MM.1S (cell line): ENCODE data around the gene MBLAC2.

Source experiments
- DNase-seq: peaks from one replicate; pipeline ENCODE4 v3.0.0-alpha.2; 2015
- H2AFZ ChIP-seq: fragments of 300-600 bp; sonication (generic); 2 replicates; pipeline ENCODE4 v1.6.0; 2016; ENCODE audit warnings: antibody characterized with exemption, low read length
- H3F3A ChIP-seq: fragments of 300-600 bp; sonication (generic); 2 replicates; pipeline ENCODE4 v1.6.1; 2016; ENCODE audit warnings: mild to moderate bottlenecking, antibody characterized with exemption, low read length, moderate library complexity, mixed read lengths; ENCODE audit not compliant: insufficient read depth
- H3K27ac ChIP-seq: fragments of 300-600 bp; sonication (generic); 2 replicates; pipeline ENCODE4 v1.5.1; 2016; ENCODE audit warnings: mild to moderate bottlenecking, low read length
- H3K27me3 ChIP-seq: fragments of 300-600 bp; sonication (generic); replicated peaks from 2 replicates; pipeline ENCODE4 v1.6.0; 2016; ENCODE audit warnings: low read length; ENCODE audit not compliant: insufficient read depth
- H3K36me3 ChIP-seq: fragments of 300-600 bp; sonication (generic); replicated peaks from 2 replicates; pipeline ENCODE4 v1.6.1; 2016; ENCODE audit warnings: mild to moderate bottlenecking, low read length, mixed read lengths; ENCODE audit not compliant: insufficient read depth
- H3K4me1 ChIP-seq: fragments of 300-600 bp; sonication (generic); 2 replicates; pipeline ENCODE4 v1.6.1; 2016; ENCODE audit warnings: low read length, mixed read lengths
- H3K4me2 ChIP-seq: fragments of 300-600 bp; sonication (generic); 2 replicates; pipeline ENCODE4 v1.6.0; 2016; ENCODE audit warnings: low read depth, low read length
- H3K4me3 ChIP-seq: fragments of 300-600 bp; sonication (generic); 2 replicates; pipeline ENCODE4 v1.5.1; 2016; ENCODE audit warnings: low read length, mixed read lengths
- H3K79me2 ChIP-seq: fragments of 300-600 bp; sonication (generic); 2 replicates; pipeline ENCODE4 v1.6.1; 2016; ENCODE audit warnings: mixed run types, low read length, mixed read lengths
- H3K9ac ChIP-seq: fragments of 300-600 bp; sonication (generic); 2 replicates; pipeline ENCODE4 v1.6.1; 2016; ENCODE audit warnings: low read length, mixed read lengths
- H3K9me2 ChIP-seq: fragments of 300-600 bp; sonication (generic); replicated peaks from 2 replicates; pipeline ENCODE4 v1.6.1; 2016; ENCODE audit warnings: mild to moderate bottlenecking, low read length, mixed read lengths; ENCODE audit not compliant: insufficient read depth
- H3K9me3 ChIP-seq: fragments of 300-600 bp; sonication (generic); replicated peaks from 2 replicates; pipeline ENCODE4 v1.6.1; 2016; ENCODE audit warnings: mild to moderate bottlenecking, low read length, mixed read lengths; ENCODE audit not compliant: insufficient read depth
- H4K20me1 ChIP-seq: fragments of 300-600 bp; sonication (generic); 2 replicates; pipeline ENCODE4 v1.6.1; 2016; ENCODE audit warnings: mild to moderate bottlenecking, low read length, moderate library complexity, mixed read lengths; ENCODE audit not compliant: insufficient read depth
- EZH2 ChIP-seq: fragments of 300-600 bp; sonication (generic); optimal IDR thresholded peaks from 2 replicates; pipeline ENCODE3; 2017; ENCODE audit warnings: low read depth, mild to moderate bottlenecking, antibody characterized with exemption, low read length, mixed read lengths
- EZH2phosphoT487 ChIP-seq: fragments of 300-600 bp; sonication (generic); IDR thresholded peaks from 2 replicates; pipeline ENCODE4 v1.6.1; 2018; ENCODE audit warnings: antibody characterized with exemption, low read length
- TF ChIP-seq, protein P1 (sequence below): fragments of 300-600 bp; sonication (generic); IDR thresholded peaks from 2 replicates; pipeline ENCODE4 v1.5.1; 2016; ENCODE audit warnings: antibody characterized with exemption, low read length, mixed read lengths

MBLAC2 gene

DNA sequence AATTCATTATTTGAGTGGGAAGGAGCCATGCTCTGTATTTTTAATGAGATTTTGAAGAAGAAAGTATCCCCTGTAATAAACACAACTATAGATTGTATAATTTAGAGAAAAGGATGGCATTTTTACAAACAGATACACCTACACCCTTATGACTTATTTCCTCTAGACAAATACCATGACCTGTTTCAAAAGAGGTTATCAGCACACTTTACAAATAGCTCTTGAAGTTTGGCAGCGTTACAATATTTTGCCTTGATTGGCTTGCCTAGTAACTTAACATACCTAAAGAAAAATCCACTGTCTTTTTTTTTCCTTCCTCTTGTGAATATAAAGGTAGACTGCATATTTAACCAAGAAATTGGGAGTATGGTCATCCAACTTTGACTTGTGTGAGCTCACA, 36.5 kb downstream of the MBLAC2 start:
- H3K79me2 ChIP-seq = no peaks in the 10 kb centered on the region
- no peaks in the 10 kb centered on the region for H3K9me3 ChIP-seq
- H3K36me3 ChIP-seq = no peaks in the 10 kb centered on the region
- TF ChIP-seq EZH2 (no peak), EZH2phosphoT487 (no peak)
- TF ChIP-seq, protein P1, sequence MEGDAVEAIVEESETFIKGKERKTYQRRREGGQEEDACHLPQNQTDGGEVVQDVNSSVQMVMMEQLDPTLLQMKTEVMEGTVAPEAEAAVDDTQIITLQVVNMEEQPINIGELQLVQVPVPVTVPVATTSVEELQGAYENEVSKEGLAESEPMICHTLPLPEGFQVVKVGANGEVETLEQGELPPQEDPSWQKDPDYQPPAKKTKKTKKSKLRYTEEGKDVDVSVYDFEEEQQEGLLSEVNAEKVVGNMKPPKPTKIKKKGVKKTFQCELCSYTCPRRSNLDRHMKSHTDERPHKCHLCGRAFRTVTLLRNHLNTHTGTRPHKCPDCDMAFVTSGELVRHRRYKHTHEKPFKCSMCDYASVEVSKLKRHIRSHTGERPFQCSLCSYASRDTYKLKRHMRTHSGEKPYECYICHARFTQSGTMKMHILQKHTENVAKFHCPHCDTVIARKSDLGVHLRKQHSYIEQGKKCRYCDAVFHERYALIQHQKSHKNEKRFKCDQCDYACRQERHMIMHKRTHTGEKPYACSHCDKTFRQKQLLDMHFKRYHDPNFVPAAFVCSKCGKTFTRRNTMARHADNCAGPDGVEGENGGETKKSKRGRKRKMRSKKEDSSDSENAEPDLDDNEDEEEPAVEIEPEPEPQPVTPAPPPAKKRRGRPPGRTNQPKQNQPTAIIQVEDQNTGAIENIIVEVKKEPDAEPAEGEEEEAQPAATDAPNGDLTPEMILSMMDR = no peak
- H3K9ac ChIP-seq = no peak overlapping the region
- DNase-seq = no peak
- H3F3A ChIP-seq = no peaks in the 10 kb centered on the region
- no peaks in the 10 kb centered on the region for H3K9me2 ChIP-seq
- H3K27ac ChIP-seq = no peak overlapping the region
- no peaks in the 10 kb centered on the region for H4K20me1 ChIP-seq
- no peak overlapping the region for H3K4me3 ChIP-seq
- no peaks in the 10 kb centered on the region for H3K27me3 ChIP-seq
- H3K4me1 ChIP-seq = no peaks in the 10 kb centered on the region
- no peak overlapping the region for H2AFZ ChIP-seq
- no peak overlapping the region for H3K4me2 ChIP-seq

GRCh38 chr5:90437663-90438062, 36.9 kb downstream of the MBLAC2 start:
- Histone ChIP-seq H3K9ac (no peak overlapping the region), H3K79me2 (no peaks in the 10 kb centered on the region), H3K4me3 (no peak overlapping the region), H3K9me3 (no peaks in the 10 kb centered on the region), H3K9me2 (no peaks in the 10 kb centered on the region), H3K4me1 (no peaks in the 10 kb centered on the region), H4K20me1 (no peaks in the 10 kb centered on the region), H3K27ac (no peak overlapping the region), H3K36me3 (no peaks in the 10 kb centered on the region), H3K4me2 (no peak overlapping the region), H2AFZ (no peak overlapping the region), H3F3A (no peaks in the 10 kb centered on the region), H3K27me3 (no peaks in the 10 kb centered on the region)
- DNase-seq = no peak
- TF ChIP-seq, protein P1 = no peak
- TF ChIP-seq EZH2 (no peak), EZH2phosphoT487 (no peak)

DNA sequence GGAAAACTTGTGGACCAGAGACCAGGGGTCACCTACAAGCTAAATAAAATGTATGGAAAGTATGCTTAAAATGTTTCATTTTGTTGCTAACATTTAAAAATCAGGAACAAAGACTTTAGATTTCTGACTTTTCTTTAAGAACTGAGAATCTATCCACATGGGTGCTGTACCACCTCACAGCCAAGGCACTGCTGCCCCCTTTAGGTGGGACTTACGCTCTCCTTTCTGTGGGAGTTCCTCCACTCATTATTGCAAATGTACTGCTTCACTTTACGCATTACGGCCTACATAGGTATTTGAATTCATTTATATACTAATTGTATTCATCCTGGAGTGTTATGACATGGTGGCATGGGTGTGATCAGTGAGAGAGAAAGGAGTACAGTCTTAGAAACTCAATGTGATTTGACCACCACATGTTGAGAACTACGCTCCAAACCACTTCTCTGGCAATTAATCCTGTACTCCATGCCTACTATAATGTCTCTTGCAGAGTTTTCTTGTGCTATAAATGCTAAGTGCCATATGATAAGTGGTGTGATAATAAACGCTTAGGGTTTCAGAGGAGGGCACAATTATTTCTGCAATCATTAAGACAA, 40.4 kb downstream of the MBLAC2 start:
- no peak overlapping the region for H3K27ac ChIP-seq
- H2AFZ ChIP-seq = no peak overlapping the region

More for the DNA sequence above, 40.4 kb downstream of the MBLAC2 start:
- H3K4me3 ChIP-seq = no peak overlapping the region
- peak; percentile 63 for DNase-seq
- no peaks in the 10 kb centered on the region for H4K20me1 ChIP-seq
- H3K79me2 ChIP-seq = no peaks in the 10 kb centered on the region
- no peak overlapping the region for H3K4me2 ChIP-seq
- no peaks in the 10 kb centered on the region for H3K9me3 ChIP-seq
- H3K9me2 ChIP-seq = no peaks in the 10 kb centered on the region
- no peaks in the 10 kb centered on the region for H3F3A ChIP-seq
- no peak for TF ChIP-seq EZH2
- TF ChIP-seq, protein P1 = peak; percentile 79
- H3K4me1 ChIP-seq = no peaks in the 10 kb centered on the region
- H3K36me3 ChIP-seq = no peaks in the 10 kb centered on the region
- H3K9ac ChIP-seq = no peak overlapping the region
- H3K27me3 ChIP-seq = no peaks in the 10 kb centered on the region
